ENCODE results near the gene FIGN. TPM values are rescaled to one million over a fixed set of nuclear protein-coding genes. Genes with fewer than 3 reads are reported as not detected.

Gene FIGN
- total RNA-seq, 1 experiment from 2014 or later = 19.4 TPM

- DNase-seq (ENCODE audit: low spot score) (no peak), ATAC-seq (no peak)
- Mint-ChIP-seq H3K36me3 (peaks cover 7% of the 10 kb centered on the region; the same call in 1 of the 2 replicates), H3K9me3 (no peaks in the 10 kb centered on the region), H3K4me3 (no peak overlapping the region), H3K27me3 (ENCODE audit: low read depth) (no peaks in the 10 kb centered on the region), H3K27ac (no peak overlapping the region), H3K4me1 (peaks cover 45% of the 10 kb centered on the region)
- TF ChIP-seq ZNF232 (CRISPR knock-in tag; IDR thresholded peaks at IDR 0.05) (no peak), RORB (CRISPR knock-in tag; IDR thresholded peaks at IDR 0.05) (no peak), ZNF219 (CRISPR knock-in tag; IDR thresholded peaks at IDR 0.05; ENCODE audit: borderline replicate concordance) (no peak), AFF4 (CRISPR knock-in tag; IDR thresholded peaks at IDR 0.05; ENCODE audit: borderline replicate concordance) (no peak), ATF3 (CRISPR knock-in tag; conservative IDR thresholded peaks at IDR 0.05) (no peak), NR2C2 (CRISPR knock-in tag; IDR thresholded peaks at IDR 0.05) (no peak), ZSCAN18 (CRISPR knock-in tag; IDR thresholded peaks at IDR 0.05) (no peak)
- TF ChIP-seq, protein P1, sequence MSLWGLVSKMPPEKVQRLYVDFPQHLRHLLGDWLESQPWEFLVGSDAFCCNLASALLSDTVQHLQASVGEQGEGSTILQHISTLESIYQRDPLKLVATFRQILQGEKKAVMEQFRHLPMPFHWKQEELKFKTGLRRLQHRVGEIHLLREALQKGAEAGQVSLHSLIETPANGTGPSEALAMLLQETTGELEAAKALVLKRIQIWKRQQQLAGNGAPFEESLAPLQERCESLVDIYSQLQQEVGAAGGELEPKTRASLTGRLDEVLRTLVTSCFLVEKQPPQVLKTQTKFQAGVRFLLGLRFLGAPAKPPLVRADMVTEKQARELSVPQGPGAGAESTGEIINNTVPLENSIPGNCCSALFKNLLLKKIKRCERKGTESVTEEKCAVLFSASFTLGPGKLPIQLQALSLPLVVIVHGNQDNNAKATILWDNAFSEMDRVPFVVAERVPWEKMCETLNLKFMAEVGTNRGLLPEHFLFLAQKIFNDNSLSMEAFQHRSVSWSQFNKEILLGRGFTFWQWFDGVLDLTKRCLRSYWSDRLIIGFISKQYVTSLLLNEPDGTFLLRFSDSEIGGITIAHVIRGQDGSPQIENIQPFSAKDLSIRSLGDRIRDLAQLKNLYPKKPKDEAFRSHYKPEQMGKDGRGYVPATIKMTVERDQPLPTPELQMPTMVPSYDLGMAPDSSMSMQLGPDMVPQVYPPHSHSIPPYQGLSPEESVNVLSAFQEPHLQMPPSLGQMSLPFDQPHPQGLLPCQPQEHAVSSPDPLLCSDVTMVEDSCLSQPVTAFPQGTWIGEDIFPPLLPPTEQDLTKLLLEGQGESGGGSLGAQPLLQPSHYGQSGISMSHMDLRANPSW (CRISPR knock-in tag; conservative IDR thresholded peaks at IDR 0.05; ENCODE audit: low read depth) = no peak
- TF ChIP-seq, protein P2, sequence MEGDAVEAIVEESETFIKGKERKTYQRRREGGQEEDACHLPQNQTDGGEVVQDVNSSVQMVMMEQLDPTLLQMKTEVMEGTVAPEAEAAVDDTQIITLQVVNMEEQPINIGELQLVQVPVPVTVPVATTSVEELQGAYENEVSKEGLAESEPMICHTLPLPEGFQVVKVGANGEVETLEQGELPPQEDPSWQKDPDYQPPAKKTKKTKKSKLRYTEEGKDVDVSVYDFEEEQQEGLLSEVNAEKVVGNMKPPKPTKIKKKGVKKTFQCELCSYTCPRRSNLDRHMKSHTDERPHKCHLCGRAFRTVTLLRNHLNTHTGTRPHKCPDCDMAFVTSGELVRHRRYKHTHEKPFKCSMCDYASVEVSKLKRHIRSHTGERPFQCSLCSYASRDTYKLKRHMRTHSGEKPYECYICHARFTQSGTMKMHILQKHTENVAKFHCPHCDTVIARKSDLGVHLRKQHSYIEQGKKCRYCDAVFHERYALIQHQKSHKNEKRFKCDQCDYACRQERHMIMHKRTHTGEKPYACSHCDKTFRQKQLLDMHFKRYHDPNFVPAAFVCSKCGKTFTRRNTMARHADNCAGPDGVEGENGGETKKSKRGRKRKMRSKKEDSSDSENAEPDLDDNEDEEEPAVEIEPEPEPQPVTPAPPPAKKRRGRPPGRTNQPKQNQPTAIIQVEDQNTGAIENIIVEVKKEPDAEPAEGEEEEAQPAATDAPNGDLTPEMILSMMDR (IDR thresholded peaks at IDR 0.05) = no peak
- ChIA-PET POLR2A (no interaction called here), CTCF (no interaction called here)
These were observed 130.0 kb downstream of the FIGN start for GRCh38 chr2:163605779-163606178.

DNA sequence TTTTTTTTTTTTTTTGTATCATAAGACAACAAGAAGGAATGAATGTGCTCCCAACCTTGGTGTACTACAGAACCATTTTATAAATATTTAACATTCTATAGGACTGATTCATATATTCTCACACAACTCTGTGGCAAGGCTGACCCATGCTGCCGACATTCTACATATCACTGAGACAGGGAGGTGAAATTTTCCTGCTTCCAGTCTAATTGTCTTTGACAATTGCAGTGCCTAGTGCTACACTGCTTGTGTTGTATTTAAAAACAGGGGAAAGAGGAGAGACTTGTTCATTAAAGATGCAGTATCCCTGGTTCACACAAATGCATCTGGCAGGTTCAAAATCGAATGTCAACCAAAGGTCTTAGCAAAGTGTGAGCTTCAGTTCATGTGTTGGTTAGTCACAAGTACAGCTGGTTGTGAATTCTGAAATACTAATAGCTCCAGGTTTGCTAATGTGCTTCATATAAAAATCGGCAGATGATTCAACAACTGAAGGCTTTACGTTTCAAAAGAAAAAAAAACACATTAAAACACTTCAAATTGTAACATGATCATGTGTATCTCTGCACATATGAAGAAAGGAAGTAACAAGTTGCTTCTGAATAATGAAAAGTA, 130.8 kb downstream of the FIGN start:
- H3K4me3 Mint-ChIP-seq = no peak overlapping the region
- peak overlapping the region; percentile 87 for H3K27ac Mint-ChIP-seq
- no peak for DNase-seq (ENCODE audit: low spot score)
- ChIA-PET CTCF (no interaction called here), POLR2A (no interaction called here)
- no peak for ATAC-seq
- H3K36me3 Mint-ChIP-seq = peaks cover 4% of the 10 kb centered on the region; the same call in 1 of the 2 replicates
- H3K27me3 Mint-ChIP-seq (ENCODE audit: low read depth) = no peaks in the 10 kb centered on the region
- no peaks in the 10 kb centered on the region for H3K9me3 Mint-ChIP-seq
- H3K4me1 Mint-ChIP-seq = peaks cover 50% of the 10 kb centered on the region
- TF ChIP-seq NR3C1 (CRISPR knock-in tag; conservative IDR thresholded peaks at IDR 0.05; ENCODE audit: low read depth) (no peak), RELA (CRISPR knock-in tag; IDR thresholded peaks at IDR 0.05; ENCODE audit: borderline replicate concordance) (no peak), CREM (CRISPR knock-in tag; IDR thresholded peaks at IDR 0.05) (no peak), ZNF281 (CRISPR knock-in tag; IDR thresholded peaks at IDR 0.05) (no peak), NFE2L1 (CRISPR knock-in tag; IDR thresholded peaks at IDR 0.05) (no peak), NFATC4 (CRISPR knock-in tag; IDR thresholded peaks at IDR 0.05) (no peak), JAZF1 (CRISPR knock-in tag; IDR thresholded peaks at IDR 0.05) (no peak), MLX (CRISPR knock-in tag; IDR thresholded peaks at IDR 0.05) (no peak), MAX (CRISPR knock-in tag; IDR thresholded peaks at IDR 0.05) (no peak), ZNF219 (CRISPR knock-in tag; IDR thresholded peaks at IDR 0.05; ENCODE audit: borderline replicate concordance) (no peak)
- TF ChIP-seq, protein P3, sequence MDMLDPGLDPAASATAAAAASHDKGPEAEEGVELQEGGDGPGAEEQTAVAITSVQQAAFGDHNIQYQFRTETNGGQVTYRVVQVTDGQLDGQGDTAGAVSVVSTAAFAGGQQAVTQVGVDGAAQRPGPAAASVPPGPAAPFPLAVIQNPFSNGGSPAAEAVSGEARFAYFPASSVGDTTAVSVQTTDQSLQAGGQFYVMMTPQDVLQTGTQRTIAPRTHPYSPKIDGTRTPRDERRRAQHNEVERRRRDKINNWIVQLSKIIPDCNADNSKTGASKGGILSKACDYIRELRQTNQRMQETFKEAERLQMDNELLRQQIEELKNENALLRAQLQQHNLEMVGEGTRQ (CRISPR knock-in tag; IDR thresholded peaks at IDR 0.05) = no peak
